ENCODE data around the gene UBE2H. TPM values are rescaled to one million over a fixed set of nuclear protein-coding genes. Genes with fewer than 3 reads are reported as not detected.

The UBE2H gene
- polyA plus RNA-seq, 1 donor (not counting 4 experiments of a cell fraction or from before 2014, with no cell fraction given), result 130 TPM

- FAIRE-seq (no peak), DNase-seq (ENCODE audit: low read depth, low spot score) (no peak)
- H3K4me3 ChIP-seq (ENCODE audit: control insufficient read depth in 2 of 3, extremely low read depth in 1 of 3, insufficient read depth in 2 of 3, low read depth in 1 of 3, low read length in 3 of 3), result no peak overlapping the region
- TF ChIP-seq EZH2 (IDR thresholded peaks at IDR 0.05; ENCODE audit: low read length), result no peak
- TF ChIP-seq, protein P1, sequence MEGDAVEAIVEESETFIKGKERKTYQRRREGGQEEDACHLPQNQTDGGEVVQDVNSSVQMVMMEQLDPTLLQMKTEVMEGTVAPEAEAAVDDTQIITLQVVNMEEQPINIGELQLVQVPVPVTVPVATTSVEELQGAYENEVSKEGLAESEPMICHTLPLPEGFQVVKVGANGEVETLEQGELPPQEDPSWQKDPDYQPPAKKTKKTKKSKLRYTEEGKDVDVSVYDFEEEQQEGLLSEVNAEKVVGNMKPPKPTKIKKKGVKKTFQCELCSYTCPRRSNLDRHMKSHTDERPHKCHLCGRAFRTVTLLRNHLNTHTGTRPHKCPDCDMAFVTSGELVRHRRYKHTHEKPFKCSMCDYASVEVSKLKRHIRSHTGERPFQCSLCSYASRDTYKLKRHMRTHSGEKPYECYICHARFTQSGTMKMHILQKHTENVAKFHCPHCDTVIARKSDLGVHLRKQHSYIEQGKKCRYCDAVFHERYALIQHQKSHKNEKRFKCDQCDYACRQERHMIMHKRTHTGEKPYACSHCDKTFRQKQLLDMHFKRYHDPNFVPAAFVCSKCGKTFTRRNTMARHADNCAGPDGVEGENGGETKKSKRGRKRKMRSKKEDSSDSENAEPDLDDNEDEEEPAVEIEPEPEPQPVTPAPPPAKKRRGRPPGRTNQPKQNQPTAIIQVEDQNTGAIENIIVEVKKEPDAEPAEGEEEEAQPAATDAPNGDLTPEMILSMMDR (optimal IDR thresholded peaks at IDR 0.05 in 1 of 3, IDR thresholded peaks at IDR 0.05 in 1 of 3, conservative IDR thresholded peaks at IDR 0.05 in 1 of 3; ENCODE audit: extremely low read depth in 1 of 3, insufficient read depth in 2 of 3, low read length in 3 of 3), result no peak
- H4K20me1 ChIP-seq (ENCODE audit: control insufficient read depth, extremely low read depth, insufficient read depth, low read length), result no peaks in the 10 kb centered on the region
- H2AFZ ChIP-seq (ENCODE audit: control insufficient read depth, low read length), result no peak overlapping the region
- H3K27ac ChIP-seq (ENCODE audit: control insufficient read depth, insufficient read depth, low read length), result no peak overlapping the region
- H3K4me2 ChIP-seq (ENCODE audit: control insufficient read depth, extremely low read depth, insufficient read depth, low read depth, low read length), result no peak overlapping the region
- no peaks in the 10 kb centered on the region for H3K36me3 ChIP-seq (ENCODE audit: control insufficient read depth in 2 of 2, extremely low read depth in 1 of 2, insufficient read depth in 2 of 2, low read length in 2 of 2)
- H3K79me2 ChIP-seq (ENCODE audit: control insufficient read depth, insufficient read depth, low read length), result no peaks in the 10 kb centered on the region
- H3K27me3 ChIP-seq (ENCODE audit: control insufficient read depth, extremely low read depth, insufficient read depth, low read length), result no peaks in the 10 kb centered on the region
- dilution Hi-C loops (cut with MboI; ENCODE audit: extremely low pct_ligation_motif_present, low sequenced_read_pairs), result no loop called here
- H3K9ac ChIP-seq (ENCODE audit: control insufficient read depth, extremely low read depth, insufficient read depth, low read length), result no peak overlapping the region
- H3K4me1 ChIP-seq (ENCODE audit: control insufficient read depth, extremely low read depth, insufficient read depth, low read length), result peaks cover 13% of the 10 kb centered on the region
- H3K9me3 ChIP-seq (ENCODE audit: control insufficient read depth, low read depth, low read length), result no peaks in the 10 kb centered on the region
- H3K9me1 ChIP-seq (ENCODE audit: control insufficient read depth, extremely low read depth, insufficient read depth, low read length), result no peaks in the 10 kb centered on the region
These were observed 33.8 kb upstream of the UBE2H start for GRCh38 chr7:129986600-129986999.

GRCh38 chr7:129980667-129981066 lies 27.9 kb upstream of the UBE2H start:
- Histone ChIP-seq H2AFZ (ENCODE audit: control insufficient read depth, low read length) (no peak overlapping the region), H3K27me3 (ENCODE audit: control insufficient read depth, extremely low read depth, insufficient read depth, low read length) (no peaks in the 10 kb centered on the region), H3K9me1 (ENCODE audit: control insufficient read depth, extremely low read depth, insufficient read depth, low read length) (no peaks in the 10 kb centered on the region), H3K9me3 (ENCODE audit: control insufficient read depth, low read depth, low read length) (no peaks in the 10 kb centered on the region), H3K9ac (ENCODE audit: control insufficient read depth, extremely low read depth, insufficient read depth, low read length) (no peak overlapping the region), H3K36me3 (ENCODE audit: control insufficient read depth in 2 of 2, extremely low read depth in 1 of 2, insufficient read depth in 2 of 2, low read length in 2 of 2) (no peaks in the 10 kb centered on the region), H3K4me3 (ENCODE audit: control insufficient read depth in 2 of 3, extremely low read depth in 1 of 3, insufficient read depth in 2 of 3, low read depth in 1 of 3, low read length in 3 of 3) (no peak overlapping the region), H3K27ac (ENCODE audit: control insufficient read depth, insufficient read depth, low read length) (no peak overlapping the region), H4K20me1 (ENCODE audit: control insufficient read depth, extremely low read depth, insufficient read depth, low read length) (no peaks in the 10 kb centered on the region), H3K4me2 (ENCODE audit: control insufficient read depth, extremely low read depth, insufficient read depth, low read depth, low read length) (no peak overlapping the region), H3K4me1 (ENCODE audit: control insufficient read depth, extremely low read depth, insufficient read depth, low read length) (peaks cover 11% of the 10 kb centered on the region), H3K79me2 (ENCODE audit: control insufficient read depth, insufficient read depth, low read length) (no peaks in the 10 kb centered on the region)
- dilution Hi-C loops (cut with MboI; ENCODE audit: extremely low pct_ligation_motif_present, low sequenced_read_pairs), result no loop called here
- no peak for DNase-seq (ENCODE audit: low read depth, low spot score)
- FAIRE-seq, result no peak
- TF ChIP-seq, protein P1 (optimal IDR thresholded peaks at IDR 0.05 in 1 of 3, IDR thresholded peaks at IDR 0.05 in 1 of 3, conservative IDR thresholded peaks at IDR 0.05 in 1 of 3; ENCODE audit: extremely low read depth in 1 of 3, insufficient read depth in 2 of 3, low read length in 3 of 3), result no peak
- TF ChIP-seq EZH2 (IDR thresholded peaks at IDR 0.05; ENCODE audit: low read length), result no peak
